Measurements from ENCODE around the gene ADARB2.
"Not testable (repeated sequence)": the region's sequence is repeated elsewhere in the genome, so short reads cannot be mapped to it uniquely, and the experiment has no call there.

Gene ADARB2

GRCh38 chr10:1462521-1462920, 274.8 kb downstream of the ADARB2 start:
- DNase-seq (ENCODE audit: low read depth): no peak

- no peak for DNase-seq (ENCODE audit: low read depth)
Observed at GRCh38 chr10:1462032-1462431, 275.3 kb downstream of the ADARB2 start.

GRCh38 chr10:1461016-1461415, 276.3 kb downstream of the ADARB2 start:
- no peak for DNase-seq (ENCODE audit: low read depth)

- not testable (repeated sequence) for DNase-seq (ENCODE audit: low read depth)
Observed at GRCh38 chr10:1459664-1460063, 277.7 kb downstream of the ADARB2 start.

- no peak for DNase-seq (ENCODE audit: low read depth)
Observed at GRCh38 chr10:1454951-1455350, 282.4 kb downstream of the ADARB2 start.

- no peak for DNase-seq (ENCODE audit: low read depth)
Observed at GRCh38 chr10:1454428-1454827, 282.9 kb downstream of the ADARB2 start.

- DNase-seq (ENCODE audit: low read depth): no peak
Observed at GRCh38 chr10:1452777-1453176, 284.5 kb downstream of the ADARB2 start.

GRCh38 chr10:1451941-1452340, 285.4 kb downstream of the ADARB2 start:
- DNase-seq (ENCODE audit: low read depth): no peak

GRCh38 chr10:1451362-1451888, 285.9 kb downstream of the ADARB2 start:
- DNase-seq (ENCODE audit: low read depth): no peak

- DNase-seq (ENCODE audit: low read depth): no peak
Observed at GRCh38 chr10:1449572-1450205, 287.6 kb downstream of the ADARB2 start.

- DNase-seq (ENCODE audit: low read depth): no peak
Observed at GRCh38 chr10:1449021-1449420, 288.3 kb downstream of the ADARB2 start.

- no peak for DNase-seq (ENCODE audit: low read depth)
Observed at GRCh38 chr10:1448252-1448930, 288.9 kb downstream of the ADARB2 start.

GRCh38 chr10:1444826-1445225, 292.5 kb downstream of the ADARB2 start:
- no peak for DNase-seq (ENCODE audit: low read depth)

- no peak for DNase-seq (ENCODE audit: low read depth)
Observed at GRCh38 chr10:1440897-1441296, 296.4 kb downstream of the ADARB2 start.

- DNase-seq (ENCODE audit: low read depth): no peak
Observed at GRCh38 chr10:1434912-1435692, 302.2 kb downstream of the ADARB2 start.

GRCh38 chr10:1434202-1434601, 303.1 kb downstream of the ADARB2 start:
- DNase-seq (ENCODE audit: low read depth): no peak

- DNase-seq (ENCODE audit: low read depth): no peak
Observed at GRCh38 chr10:1432161-1432560, 305.2 kb downstream of the ADARB2 start.

GRCh38 chr10:1431229-1431628, 306.1 kb downstream of the ADARB2 start:
- no peak for DNase-seq (ENCODE audit: low read depth)

- not testable (repeated sequence) for DNase-seq (ENCODE audit: low read depth)
Observed at GRCh38 chr10:1427521-1428186, 309.7 kb downstream of the ADARB2 start.

- DNase-seq (ENCODE audit: low read depth): no peak
Observed at GRCh38 chr10:1426786-1427185, 310.5 kb downstream of the ADARB2 start.

GRCh38 chr10:1425879-1426278, 311.4 kb downstream of the ADARB2 start:
- no peak for DNase-seq (ENCODE audit: low read depth)

GRCh38 chr10:1424648-1425047, 312.7 kb downstream of the ADARB2 start:
- DNase-seq (ENCODE audit: low read depth): no peak

Measured in activated T-helper 9 cell treated with anti-CD3 and anti-CD28 coated beads, Interleukin-2, amount 50 U/mL, for 16 hours (primary cell).